ENCODE measurements around the gene TMPRSS4.

DNA sequence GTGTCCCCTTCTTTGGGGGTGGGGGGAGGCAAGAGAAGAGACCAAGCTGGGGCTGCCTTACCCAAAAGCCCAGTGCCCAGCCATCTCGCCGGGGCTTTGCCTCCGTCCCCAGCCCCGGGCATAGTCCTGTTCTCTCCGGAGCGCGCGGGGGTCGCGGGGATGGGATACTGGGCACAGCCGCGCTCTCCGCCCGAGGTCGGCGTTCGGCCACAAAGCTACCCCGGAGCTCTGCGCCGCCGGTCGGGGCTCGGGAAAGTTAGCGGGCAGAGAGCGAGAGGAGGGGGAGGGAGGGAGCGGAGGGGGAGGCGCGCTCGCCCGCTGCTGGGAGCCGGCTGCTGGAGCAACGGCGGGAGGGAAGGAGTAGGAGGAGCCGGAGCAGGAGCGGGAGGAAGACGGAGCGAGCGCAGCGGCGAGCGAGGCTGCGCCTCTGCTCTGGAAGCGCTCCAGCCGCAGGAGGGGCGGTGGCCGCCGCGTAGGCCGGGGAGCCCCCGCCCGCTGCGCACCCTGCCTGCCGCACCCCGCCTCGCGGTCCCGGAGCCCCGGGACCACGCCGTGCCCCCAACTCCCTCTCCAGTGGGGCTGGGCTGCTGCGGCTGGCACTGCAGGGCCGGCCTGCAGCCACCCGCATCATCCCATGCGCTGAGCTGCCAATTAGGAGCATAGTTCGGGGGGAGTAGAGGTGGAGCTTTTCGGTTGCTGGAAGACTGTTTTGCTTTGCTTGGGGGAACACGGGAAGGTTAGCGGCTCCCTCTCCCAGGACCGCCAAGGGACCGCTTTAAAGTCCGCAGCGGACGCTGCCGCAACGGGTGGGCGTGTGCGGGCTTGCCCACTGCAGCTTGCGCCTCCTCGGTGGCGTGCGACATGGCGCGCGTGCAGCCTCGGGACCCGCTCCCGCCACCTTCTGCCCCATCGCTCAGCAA, 75.9 kb downstream of the TMPRSS4 start, which contains the start of gene SCN4B:
- TF ChIP-seq, protein P1, sequence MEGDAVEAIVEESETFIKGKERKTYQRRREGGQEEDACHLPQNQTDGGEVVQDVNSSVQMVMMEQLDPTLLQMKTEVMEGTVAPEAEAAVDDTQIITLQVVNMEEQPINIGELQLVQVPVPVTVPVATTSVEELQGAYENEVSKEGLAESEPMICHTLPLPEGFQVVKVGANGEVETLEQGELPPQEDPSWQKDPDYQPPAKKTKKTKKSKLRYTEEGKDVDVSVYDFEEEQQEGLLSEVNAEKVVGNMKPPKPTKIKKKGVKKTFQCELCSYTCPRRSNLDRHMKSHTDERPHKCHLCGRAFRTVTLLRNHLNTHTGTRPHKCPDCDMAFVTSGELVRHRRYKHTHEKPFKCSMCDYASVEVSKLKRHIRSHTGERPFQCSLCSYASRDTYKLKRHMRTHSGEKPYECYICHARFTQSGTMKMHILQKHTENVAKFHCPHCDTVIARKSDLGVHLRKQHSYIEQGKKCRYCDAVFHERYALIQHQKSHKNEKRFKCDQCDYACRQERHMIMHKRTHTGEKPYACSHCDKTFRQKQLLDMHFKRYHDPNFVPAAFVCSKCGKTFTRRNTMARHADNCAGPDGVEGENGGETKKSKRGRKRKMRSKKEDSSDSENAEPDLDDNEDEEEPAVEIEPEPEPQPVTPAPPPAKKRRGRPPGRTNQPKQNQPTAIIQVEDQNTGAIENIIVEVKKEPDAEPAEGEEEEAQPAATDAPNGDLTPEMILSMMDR (conservative IDR thresholded peaks at IDR 0.05; ENCODE audit: low read depth, low read length), result no peak
- TF ChIP-seq EZH2 (IDR thresholded peaks at IDR 0.05; ENCODE audit: borderline replicate concordance, low read depth, low read length, poor library complexity, severe bottlenecking), result no peak
